Liver (tissue), 9 donors: ENCODE measurements around the gene UBE3C. TPM values are rescaled to one million over a fixed set of nuclear protein-coding genes. Genes with fewer than 3 reads are reported as not detected.

Experiments
- DNase-seq: peaks from one replicate; pipeline ENCODE4 v3.0.0-alpha.2; 2017; ENCODE audit warnings: low spot score
- H3K27ac ChIP-seq, 2 donors: one replicate each; pipeline ENCODE4 v1.7.0; 2013; ENCODE audit warnings: inconsistent platforms in 2 of 2, low read length in 2 of 2, control low read depth in 1 of 2, low read depth in 1 of 2, mild to moderate bottlenecking in 1 of 2
- H3K27me3 ChIP-seq, 4 donors: one replicate each; pipeline versions ENCODE4 v1.6.1 to v1.7.0; 2013; ENCODE audit warnings: low read length in 3 of 4, inconsistent platforms in 1 of 4, mild to moderate bottlenecking in 1 of 4, moderate library complexity in 1 of 4; ENCODE audit not compliant: control insufficient read depth in 4 of 4, insufficient read depth in 4 of 4
- H3K36me3 ChIP-seq, 4 donors: one replicate each; pipeline versions ENCODE4 v1.6.1 to v1.7.0; 2013; ENCODE audit warnings: low read length in 3 of 4, mild to moderate bottlenecking in 3 of 4, low read depth in 1 of 4, moderate library complexity in 1 of 4; ENCODE audit not compliant: control insufficient read depth in 4 of 4, insufficient read depth in 3 of 4
- H3K4me1 ChIP-seq, 4 donors: one replicate each; pipeline versions ENCODE4 v1.6.1 to v1.7.0; 2013; ENCODE audit warnings: low read length in 3 of 4, mild to moderate bottlenecking in 3 of 4, moderate library complexity in 1 of 4; ENCODE audit not compliant: control insufficient read depth in 4 of 4, insufficient read depth in 4 of 4
- H3K4me3 ChIP-seq, 3 donors: one replicate each; pipeline versions ENCODE4 v1.6.1 to v1.7.0; 2013; ENCODE audit warnings: low read length in 3 of 3, control low read depth in 1 of 3, low read depth in 1 of 3, mild to moderate bottlenecking in 1 of 3
- H3K9ac ChIP-seq, 2 donors: one replicate each; pipeline ENCODE4 v1.7.0; 2013; ENCODE audit warnings: low read length in 2 of 2, mild to moderate bottlenecking in 2 of 2, moderate library complexity in 2 of 2, control low read depth in 1 of 2, low read depth in 1 of 2
- H3K9me3 ChIP-seq, 4 donors: one replicate each; pipeline versions ENCODE4 v1.6.1 to v1.7.0; 2013; ENCODE audit warnings: low read length in 3 of 4; ENCODE audit not compliant: control insufficient read depth in 4 of 4
- ATF3 ChIP-seq: IDR thresholded peaks from 2 replicates; pipeline ENCODE4 v1.6.1; 2016; ENCODE audit warnings: antibody characterized with exemption
- CTCF ChIP-seq: fragments of 150-350 bp; IDR thresholded peaks from 2 replicates; pipeline ENCODE4 v1.5.1; 2017; ENCODE audit warnings: improper control_type of control experiment, low read depth, low read length; ENCODE audit not compliant: missing input control
- EGR1 ChIP-seq, 2 donors: IDR thresholded peaks; 2 replicates each; pipeline ENCODE4 v1.6.1; 2016 to 2018; ENCODE audit warnings: antibody characterized with exemption in 2 of 2, low read depth in 2 of 2
- FOXA1 ChIP-seq: IDR thresholded peaks from 2 replicates; pipeline ENCODE4 v1.6.1; 2016; ENCODE audit warnings: antibody characterized with exemption
- FOXA2 ChIP-seq: IDR thresholded peaks from 2 replicates; pipeline ENCODE4 v1.6.1; 2016; ENCODE audit warnings: antibody characterized with exemption
- GABPA ChIP-seq, 2 donors: IDR thresholded peaks in 1 of 2; conservative IDR thresholded peaks in 1 of 2; 2 replicates each; pipeline ENCODE4 v1.6.1; 2016; ENCODE audit warnings: antibody characterized with exemption in 2 of 2, mild to moderate bottlenecking in 1 of 2, moderate library complexity in 1 of 2
- HNF4A ChIP-seq, 2 donors: conservative IDR thresholded peaks; 2 replicates each; pipeline ENCODE4 v1.6.1; 2016; ENCODE audit warnings: antibody characterized with exemption in 2 of 2, mild to moderate bottlenecking in 2 of 2
- HNF4G ChIP-seq: IDR thresholded peaks from 2 replicates; pipeline ENCODE4 v1.6.1; 2016; ENCODE audit warnings: antibody characterized with exemption
- JUND ChIP-seq, 2 donors: IDR thresholded peaks; 2 replicates each; pipeline ENCODE4 v1.6.1; 2016; ENCODE audit warnings: antibody characterized with exemption in 2 of 2
- NR2F2 ChIP-seq: IDR thresholded peaks from 2 replicates; pipeline ENCODE4 v1.6.1; 2016; ENCODE audit warnings: antibody characterized with exemption
- REST ChIP-seq: IDR thresholded peaks from 2 replicates; pipeline ENCODE4 v1.6.1; 2016; ENCODE audit warnings: antibody characterized with exemption, mild to moderate bottlenecking
- RXRA ChIP-seq, 2 donors: IDR thresholded peaks; 2 replicates each; pipeline ENCODE4 v1.6.1; 2017 to 2018; ENCODE audit warnings: antibody characterized with exemption in 2 of 2, mild to moderate bottlenecking in 1 of 2
- SP1 ChIP-seq: IDR thresholded peaks from 2 replicates; pipeline ENCODE4 v1.6.1; 2018; ENCODE audit warnings: antibody characterized with exemption, mild to moderate bottlenecking
- TAF1 ChIP-seq: conservative IDR thresholded peaks from 2 replicates; pipeline ENCODE4 v1.6.1; 2016; ENCODE audit warnings: antibody characterized with exemption, mild to moderate bottlenecking
- YY1 ChIP-seq: IDR thresholded peaks from 2 replicates; pipeline ENCODE4 v1.6.1; 2016; ENCODE audit warnings: antibody characterized with exemption, mild to moderate bottlenecking
- ZBTB33 ChIP-seq: IDR thresholded peaks from 2 replicates; pipeline ENCODE4 v1.6.1; 2016; ENCODE audit warnings: antibody characterized with exemption
- WGBS: extraction: QIAGEN DNeasy Blood & Tissue Kit; methylation state at CpG from one replicate; pipeline ENCODE4 v1.1.7; 2013; 5-methylcytosine and 5-hydroxymethylcytosine counted together
- polyA plus RNA-seq, 2 donors: library from polyadenylated mRNA; stranded (reverse) in 1 of 2; unstranded in 1 of 2; fragments of 200-250 nt in 1 of 2; fragments of >200 nt in 1 of 2; fragmentation: Nextera tagmentation in 1 of 2; extraction: Ambion mirVana in 1 of 2; gene quantifications; one replicate each; pipeline versions ENCODE4 v1.2.1 to v1.2.3, GENCODE V29; 2013 to 2015
- total RNA-seq, 2 donors: library from RNA; depleted of rRNA; stranded (reverse); fragments of >200 nt; gene quantifications; one replicate each; pipeline ENCODE4 v1.2.3, GENCODE V29; 2014
- TF ChIP-seq, protein P1 (sequence below): IDR thresholded peaks from 2 replicates; pipeline ENCODE4 v1.6.1; 2016; ENCODE audit warnings: antibody characterized with exemption
- donor health status: healthy.
- donor health status: healthy.
- donor health status: healthy.
- donor health status: healthy.
- donor health status: healthy.

Gene UBE3C
- total and polyA plus RNA-seq, 4 donors, result 10.3 to 61.8 (median 33.9) TPM

DNA sequence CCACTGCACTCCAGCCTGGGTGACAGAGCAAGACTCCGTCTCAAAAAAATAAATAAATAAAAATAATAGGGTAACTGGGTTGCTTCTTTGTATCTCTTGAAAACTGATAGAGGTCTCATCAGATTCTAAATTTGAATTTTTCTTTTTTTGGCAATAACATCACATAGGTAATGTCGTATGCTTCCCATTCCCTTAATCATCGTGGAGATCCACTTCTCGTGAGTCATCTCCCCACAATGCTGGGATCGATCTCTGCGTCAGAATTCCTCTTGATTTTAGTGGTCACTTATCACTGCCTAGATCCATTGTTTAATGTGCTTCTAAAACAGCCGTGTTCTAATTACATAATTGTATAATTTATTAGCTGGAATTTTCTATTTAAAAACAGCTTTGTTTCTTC lies 127.5 kb downstream of the UBE3C start:
- WGBS, result 96% methylated on average over 7 of the region's 7 CpGs
- H3K27me3 ChIP-seq, result no peaks in the 10 kb centered on the region
- TF ChIP-seq REST (no peak), EGR1 (IDR thresholded peaks at IDR 0.05; ENCODE audit: low read depth in 2 of 2) (no peak), FOXA2 (no peak), ATF3 (no peak), CTCF (no peak), GABPA (IDR thresholded peaks at IDR 0.05 in 1 of 2, conservative IDR thresholded peaks at IDR 0.05 in 1 of 2) (no peak), NR2F2 (no peak), YY1 (no peak), HNF4G (no peak), RXRA (IDR thresholded peaks at IDR 0.05) (no peak), TAF1 (no peak), HNF4A (conservative IDR thresholded peaks at IDR 0.05) (no peak), SP1 (no peak)
- TF ChIP-seq, protein P1, sequence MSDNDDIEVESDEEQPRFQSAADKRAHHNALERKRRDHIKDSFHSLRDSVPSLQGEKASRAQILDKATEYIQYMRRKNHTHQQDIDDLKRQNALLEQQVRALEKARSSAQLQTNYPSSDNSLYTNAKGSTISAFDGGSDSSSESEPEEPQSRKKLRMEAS, result no peak
- H3K9me3 ChIP-seq, result no peaks in the 10 kb centered on the region
- peaks cover 0 to 37% (median 32%) of the 10 kb centered on the region in 4 donors for H3K36me3 ChIP-seq
- H3K9ac ChIP-seq, result no peak overlapping the region
- DNase-seq, result no peak
- H3K4me1 ChIP-seq, result no peaks in the 10 kb centered on the region
- no peak overlapping the region for H3K4me3 ChIP-seq
- no peak overlapping the region for H3K27ac ChIP-seq

DNA sequence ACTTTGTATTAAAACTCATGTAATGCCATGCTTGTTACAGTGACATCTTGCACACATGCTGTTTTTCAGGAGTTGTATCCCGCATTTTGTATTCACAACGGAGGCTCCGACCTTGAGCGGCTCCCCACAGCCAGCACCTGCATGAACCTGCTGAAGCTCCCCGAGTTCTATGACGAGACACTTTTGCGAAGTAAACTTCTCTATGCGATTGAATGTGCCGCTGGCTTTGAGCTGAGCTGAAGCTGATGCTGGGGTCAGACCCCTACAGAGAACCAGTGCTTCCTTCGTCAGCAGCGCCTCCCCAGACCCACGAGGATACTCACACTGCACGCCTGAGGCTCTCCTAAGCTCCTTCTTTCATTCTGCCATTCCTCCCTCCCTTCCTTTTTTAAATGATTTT lies 128.8 kb downstream of the UBE3C start:
- DNase-seq, result no peak
- 96% methylated on average over 13 of the region's 13 CpGs for WGBS
- H3K4me3 ChIP-seq, result no peak overlapping the region
- no peak overlapping the region for H3K9ac ChIP-seq
- no peaks in the 10 kb centered on the region for H3K27me3 ChIP-seq
- H3K4me1 ChIP-seq, result peaks cover 0 to 10% (median 3%) of the 10 kb centered on the region in 4 donors
- peaks cover 0 to 37% (median 32%) of the 10 kb centered on the region in 4 donors for H3K36me3 ChIP-seq
- H3K9me3 ChIP-seq, result no peaks in the 10 kb centered on the region
- no peak overlapping the region for H3K27ac ChIP-seq
- TF ChIP-seq NR2F2 (no peak), FOXA1 (no peak), HNF4A (conservative IDR thresholded peaks at IDR 0.05) (no peak), JUND (IDR thresholded peaks at IDR 0.05) (no peak), GABPA (IDR thresholded peaks at IDR 0.05 in 1 of 2, conservative IDR thresholded peaks at IDR 0.05 in 1 of 2) (no peak), REST (no peak), EGR1 (IDR thresholded peaks at IDR 0.05; ENCODE audit: low read depth in 2 of 2) (no peak), SP1 (no peak), FOXA2 (no peak), YY1 (no peak), ZBTB33 (no peak), ATF3 (no peak), HNF4G (no peak), RXRA (IDR thresholded peaks at IDR 0.05) (no peak), TAF1 (no peak)
- TF ChIP-seq, protein P1, result no peak
